ENCODE measurements around the gene IGFBP6.

DNA sequence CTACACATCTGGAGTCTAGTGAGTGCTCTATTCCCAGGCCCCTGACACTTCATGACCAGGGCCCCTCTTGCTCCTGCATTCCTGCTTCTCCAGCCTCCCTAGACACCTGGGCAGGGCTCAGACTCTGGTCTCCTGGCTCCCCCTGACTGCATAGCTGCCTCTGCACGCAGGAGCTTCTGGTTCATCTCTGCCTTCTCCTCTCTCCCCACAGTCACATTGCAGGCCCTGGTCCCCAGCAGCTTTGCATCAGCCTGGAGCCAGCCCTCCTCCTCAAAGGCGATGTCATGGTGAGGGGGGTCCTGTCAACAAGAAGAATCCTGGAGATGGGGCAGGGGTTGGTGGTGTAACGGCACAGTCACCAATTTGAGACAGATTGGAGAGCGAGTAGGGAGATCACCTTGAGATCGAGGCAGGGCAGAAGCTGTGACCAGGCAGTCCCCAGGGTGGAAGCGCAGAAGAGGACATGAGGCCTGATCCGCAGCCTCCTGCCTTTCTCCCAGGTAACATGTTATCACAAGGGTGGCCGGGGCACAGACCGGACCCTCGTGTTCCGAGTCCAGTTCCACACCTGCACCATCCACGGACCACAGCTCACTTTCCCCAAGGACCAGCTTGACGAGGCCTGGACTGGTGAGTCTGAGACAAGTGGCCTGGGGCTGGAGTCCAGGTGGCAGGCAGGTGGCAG, 39.5 kb upstream of the IGFBP6 start:
- TF ChIP-seq, protein P1, sequence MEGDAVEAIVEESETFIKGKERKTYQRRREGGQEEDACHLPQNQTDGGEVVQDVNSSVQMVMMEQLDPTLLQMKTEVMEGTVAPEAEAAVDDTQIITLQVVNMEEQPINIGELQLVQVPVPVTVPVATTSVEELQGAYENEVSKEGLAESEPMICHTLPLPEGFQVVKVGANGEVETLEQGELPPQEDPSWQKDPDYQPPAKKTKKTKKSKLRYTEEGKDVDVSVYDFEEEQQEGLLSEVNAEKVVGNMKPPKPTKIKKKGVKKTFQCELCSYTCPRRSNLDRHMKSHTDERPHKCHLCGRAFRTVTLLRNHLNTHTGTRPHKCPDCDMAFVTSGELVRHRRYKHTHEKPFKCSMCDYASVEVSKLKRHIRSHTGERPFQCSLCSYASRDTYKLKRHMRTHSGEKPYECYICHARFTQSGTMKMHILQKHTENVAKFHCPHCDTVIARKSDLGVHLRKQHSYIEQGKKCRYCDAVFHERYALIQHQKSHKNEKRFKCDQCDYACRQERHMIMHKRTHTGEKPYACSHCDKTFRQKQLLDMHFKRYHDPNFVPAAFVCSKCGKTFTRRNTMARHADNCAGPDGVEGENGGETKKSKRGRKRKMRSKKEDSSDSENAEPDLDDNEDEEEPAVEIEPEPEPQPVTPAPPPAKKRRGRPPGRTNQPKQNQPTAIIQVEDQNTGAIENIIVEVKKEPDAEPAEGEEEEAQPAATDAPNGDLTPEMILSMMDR (IDR thresholded peaks at IDR 0.05) = no peak
- no peak for TF ChIP-seq POLR2AphosphoS5 (IDR thresholded peaks at IDR 0.05)

Data from stomach (tissue), 4 donors.